Measurements from ENCODE around the gene CLMN. TPM values are rescaled to one million over a fixed set of nuclear protein-coding genes. Genes with fewer than 3 reads are reported as not detected.

Gene CLMN
- total and polyA plus RNA-seq, 2 of the 13 experiments (the other 11 are each of a cell fraction or from before 2014, with no cell fraction given), result 15.1 to 16.7 TPM

GRCh38 chr14:95292660-95293425 is 26.9 kb downstream of the CLMN start (continued):
- TF ChIP-seq PATZ1 (CRISPR knock-in tag; IDR thresholded peaks at IDR 0.05), result 0 out of 2 replicates have a peak, but pooled peaks have one; percentile 38
- TF ChIP-seq PCBP1 (IDR thresholded peaks at IDR 0.05; ENCODE audit: borderline replicate concordance, low read depth, low read length), result peak; percentile 81; the same call in 1 of the 2 replicates
- no peak for TF ChIP-seq ZNF276 (CRISPR knock-in tag; IDR thresholded peaks at IDR 0.05; ENCODE audit: low read depth)
- TF ChIP-seq, protein P1, sequence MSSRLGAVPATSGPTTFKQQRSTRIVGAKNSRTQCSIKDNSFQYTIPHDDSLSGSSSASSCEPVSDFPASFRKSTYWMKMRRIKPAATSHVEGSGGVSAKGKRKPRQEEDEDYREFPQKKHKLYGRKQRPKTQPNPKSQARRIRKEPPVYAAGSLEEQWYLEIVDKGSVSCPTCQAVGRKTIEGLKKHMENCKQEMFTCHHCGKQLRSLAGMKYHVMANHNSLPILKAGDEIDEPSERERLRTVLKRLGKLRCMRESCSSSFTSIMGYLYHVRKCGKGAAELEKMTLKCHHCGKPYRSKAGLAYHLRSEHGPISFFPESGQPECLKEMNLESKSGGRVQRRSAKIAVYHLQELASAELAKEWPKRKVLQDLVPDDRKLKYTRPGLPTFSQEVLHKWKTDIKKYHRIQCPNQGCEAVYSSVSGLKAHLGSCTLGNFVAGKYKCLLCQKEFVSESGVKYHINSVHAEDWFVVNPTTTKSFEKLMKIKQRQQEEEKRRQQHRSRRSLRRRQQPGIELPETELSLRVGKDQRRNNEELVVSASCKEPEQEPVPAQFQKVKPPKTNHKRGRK (CRISPR knock-in tag; IDR thresholded peaks at IDR 0.05), result peak; percentile 54; the same call in 1 of the 2 replicates
- TF ChIP-seq PCBP2 (optimal IDR thresholded peaks at IDR 0.05; ENCODE audit: low read depth, low read length, poor library complexity, severe bottlenecking), result peak; percentile 63

Data from HepG2 (cell line).